HCT116 (cell line): ENCODE measurements around the gene GRIN2A. TPM values are rescaled to one million over a fixed set of nuclear protein-coding genes. Genes with fewer than 3 reads are reported as not detected.

ENCODE experiments used
- ATAC-seq: fragments of 200-7000 bp; cut with Tn5 transposase; 2 replicates; pipeline ENCODE4 v1.9.1; 2020; ENCODE audit warnings: mild to moderate bottlenecking, moderate library complexity
- BruUV-seq: library from RNA; stranded (reverse); fragments of 400-500 nt; replicated peaks from 2 replicates; lab custom pipeline; 2021; lab: Mats Ljungman, UMichigan
- CTCF ChIA-PET: fragments of 300-600 bp; sonication (Branson Sonifier 250); formaldehyde crosslinking; loops from one replicate; lab custom pipeline; 2021; ENCODE audit warnings: antibody characterized with exemption; lab: Charles Lee
- POLR2A ChIA-PET: fragments of 300-600, 350-600 bp; sonication (Branson Sonifier 250); formaldehyde crosslinking; loops from one replicate; lab custom pipeline; 2021; ENCODE audit warnings: antibody characterized with exemption; lab: Charles Lee
- RAD21 ChIA-PET, 2 experiments: fragments of 300-600 bp; sonication (Branson Sonifier 250); formaldehyde crosslinking; loops; one replicate each; lab custom pipeline; 2023; ENCODE audit warnings: low total read pairs in 2 of 2; ENCODE audit not compliant: uncharacterized antibody in 2 of 2, unreplicated experiment in 2 of 2, low non-redundant PET in 1 of 2; lab: Charles Lee
- DNase-seq: peaks from one replicate; pipeline ENCODE4 v3.0.0-alpha.2; 2010; ENCODE audit warnings: low read depth, low spot score
- H2AFZ ChIP-seq: fragments of 200-600 bp; shearing (Covaris generic), sonication (generic); 2 replicates; pipeline ENCODE4 v1.6.1; 2017; ENCODE audit warnings: low read depth, mixed run types, mixed read lengths, antibody characterized with exemption, low read length; ENCODE audit not compliant: poor library complexity, severe bottlenecking
- H3K27ac ChIP-seq: 2 replicates; pipeline ENCODE4 v1.5.1; 2012; ENCODE audit warnings: low read depth, low read length
- H3K27me3 ChIP-seq: fragments of 200-600 bp; sonication (generic); 2 replicates; pipeline ENCODE4 v1.6.1; 2016; ENCODE audit warnings: mixed run types, low read length, mixed read lengths; ENCODE audit not compliant: insufficient read depth
- H3K36me3 ChIP-seq, 2 experiments: fragments of 200-500 bp in 1 of 2; fragments of 200-600 bp in 1 of 2; sonication (Bioruptor generic) in 1 of 2; sonication (generic) in 1 of 2; 2 replicates each; pipeline versions ENCODE4 v1.5.1 to v1.6.1; 2014 to 2016; ENCODE audit warnings: low read length in 2 of 2, inconsistent platforms in 1 of 2, mixed read lengths in 1 of 2, mixed run types in 1 of 2; ENCODE audit not compliant: insufficient read depth in 2 of 2, control insufficient read depth in 1 of 2
- H3K4me1 ChIP-seq, 2 experiments: fragments of 200-600 bp in 1 of 2; sonication (generic) in 1 of 2; 2 replicates each; pipeline versions ENCODE4 v1.5.1 to v1.6.1; 2012 to 2017; ENCODE audit warnings: low read length in 2 of 2, inconsistent platforms in 1 of 2, mild to moderate bottlenecking in 1 of 2, mixed read lengths in 1 of 2, mixed run types in 1 of 2, moderate library complexity in 1 of 2; ENCODE audit not compliant: insufficient read depth in 2 of 2, control insufficient read depth in 1 of 2
- H3K4me2 ChIP-seq: fragments of 200-600 bp; sonication (generic); 2 replicates; pipeline ENCODE4 v1.6.1; 2017; ENCODE audit warnings: mixed run types, low read length, mixed read lengths
- H3K4me3 ChIP-seq, 2 experiments: fragments of 200-600 bp in 1 of 2; sonication (generic) in 1 of 2; replicated peaks in 1 of 2; 2 replicates each; pipeline ENCODE4 v1.5.1; 2011 to 2016; ENCODE audit warnings: low read length in 2 of 2, control low read depth in 1 of 2, low read depth in 1 of 2, mild to moderate bottlenecking in 1 of 2, mixed read lengths in 1 of 2, mixed run types in 1 of 2
- H3K79me2 ChIP-seq: fragments of 200-600 bp; sonication (generic); 2 replicates; pipeline ENCODE4 v1.6.1; 2017; ENCODE audit warnings: mild to moderate bottlenecking, mixed run types, low read length, moderate library complexity, mixed read lengths; ENCODE audit not compliant: insufficient read depth
- H3K9ac ChIP-seq: fragments of 200-600 bp; sonication (generic); 2 replicates; pipeline ENCODE4 v1.6.1; 2016; ENCODE audit warnings: low read length, mixed read lengths
- H3K9me2 ChIP-seq: fragments of 200-600 bp; sonication (generic), shearing (Covaris generic); 2 replicates; pipeline ENCODE4 v1.6.1; 2017; ENCODE audit warnings: mixed run types, mild to moderate bottlenecking, moderate library complexity; ENCODE audit not compliant: insufficient read depth
- H3K9me3 ChIP-seq, 2 experiments: fragments of 200-500 bp in 1 of 2; fragments of 200-600 bp in 1 of 2; sonication (Bioruptor generic) in 1 of 2; sonication (generic) in 1 of 2; 2 replicates each; pipeline ENCODE4 v1.6.1; 2014 to 2017; ENCODE audit warnings: low read length in 2 of 2, mixed read lengths in 2 of 2, inconsistent platforms in 1 of 2, low read depth in 1 of 2, mild to moderate bottlenecking in 1 of 2, mixed run types in 1 of 2, moderate library complexity in 1 of 2; ENCODE audit not compliant: control insufficient read depth in 1 of 2, insufficient read depth in 1 of 2
- H4K20me1 ChIP-seq: fragments of 200-600 bp; sonication (generic), shearing (Covaris generic); 2 replicates; pipeline ENCODE4 v1.6.1; 2017; ENCODE audit warnings: mixed run types, mild to moderate bottlenecking, moderate library complexity; ENCODE audit not compliant: insufficient read depth
- ATF3 ChIP-seq: IDR thresholded peaks from 2 replicates; pipeline ENCODE4 v1.6.1; 2012
- CBX3 ChIP-seq: IDR thresholded peaks from 2 replicates; pipeline ENCODE4 v1.6.1; 2012; ENCODE audit warnings: low read depth
- CTCF ChIP-seq, 3 experiments: fragments of 200-600 bp in 1 of 3; sonication (generic) in 1 of 3; IDR thresholded peaks in 2 of 3; conservative IDR thresholded peaks in 1 of 3; 2 replicates each; pipeline ENCODE4 v1.5.1; 2012 to 2017; ENCODE audit warnings: low read depth in 2 of 3, low read length in 2 of 3, antibody characterized with exemption in 1 of 3, borderline replicate concordance in 1 of 3, control low read depth in 1 of 3, mild to moderate bottlenecking in 1 of 3, mixed read lengths in 1 of 3, mixed run types in 1 of 3, moderate library complexity in 1 of 3; ENCODE audit not compliant: insufficient read depth in 1 of 3
- EGR1 ChIP-seq: IDR thresholded peaks from 2 replicates; pipeline ENCODE4 v1.6.1; 2012; ENCODE audit warnings: low read depth
- EZH2 ChIP-seq: fragments of 200-600 bp; sonication (generic); IDR thresholded peaks from 2 replicates; pipeline ENCODE4 v1.6.1; 2017; ENCODE audit warnings: antibody characterized with exemption, mixed run types
- EZH2phosphoT487 ChIP-seq: fragments of 200-600 bp; IDR thresholded peaks from 2 replicates; pipeline ENCODE4 v1.6.1; 2018; ENCODE audit warnings: antibody characterized with exemption, borderline replicate concordance
- FOSL1 ChIP-seq: IDR thresholded peaks from 2 replicates; pipeline ENCODE4 v1.6.1; 2012; ENCODE audit warnings: low read depth
- JUND ChIP-seq: IDR thresholded peaks from 2 replicates; pipeline ENCODE4 v1.6.1; 2012
- MAX ChIP-seq: IDR thresholded peaks from 2 replicates; pipeline ENCODE4 v1.6.1; 2012
- POLR2A ChIP-seq: IDR thresholded peaks from 2 replicates; pipeline ENCODE4 v1.7.0; 2011; ENCODE audit warnings: borderline replicate concordance; ENCODE audit not compliant: insufficient read depth, insufficient read length; ENCODE audit errors: extremely low read depth
- POLR2AphosphoS5 ChIP-seq: IDR thresholded peaks from 2 replicates; pipeline ENCODE4 v1.6.1; 2011; ENCODE audit warnings: mild to moderate bottlenecking, low read depth, low read length, moderate library complexity
- RAD21 ChIP-seq: IDR thresholded peaks from 2 replicates; pipeline ENCODE4 v1.6.1; 2012; ENCODE audit warnings: low read depth, mild to moderate bottlenecking
- SP1 ChIP-seq: IDR thresholded peaks from 2 replicates; pipeline ENCODE4 v1.6.1; 2012; ENCODE audit warnings: low read depth
- TCF7L2 ChIP-seq: IDR thresholded peaks from 2 replicates; pipeline ENCODE4 v1.7.0; 2011; ENCODE audit warnings: borderline replicate concordance, inconsistent platforms; ENCODE audit not compliant: insufficient read depth, insufficient read length; ENCODE audit errors: extremely low read depth
- YY1 ChIP-seq: IDR thresholded peaks from 2 replicates; pipeline ENCODE4 v1.6.1; 2011; ENCODE audit warnings: low read length, low read depth, moderate library complexity, mild to moderate bottlenecking; ENCODE audit not compliant: insufficient replicate concordance; ENCODE audit errors: extremely low read depth
- ZFX ChIP-seq: fragments of 450-650 bp; IDR thresholded peaks from 2 replicates; pipeline ENCODE4 v1.6.1; 2017
- ZNF274 ChIP-seq: fragments of 200-500 bp; sonication (Bioruptor generic); IDR thresholded peaks from 2 replicates; pipeline ENCODE4 v1.6.1; 2014; ENCODE audit warnings: mild to moderate bottlenecking, low read depth, low read length, inconsistent platforms
- intact Hi-C: fragments of 100-400 bp; cut with micrococcal nuclease; formaldehyde crosslinking; loops from 2 replicates; pipeline ENCODE4 v1.10.0; 2022
- total RNA-seq: library from RNA; stranded (reverse); gene quantifications from one replicate; pipeline ENCODE4 v1.2.1, GENCODE V29; 2021; ENCODE audit not compliant: unreplicated experiment

GRIN2A gene
- total RNA-seq, 1 experiment from 2014 or later, result 0.02 TPM

GRCh38 chr16:10022098-10022497 is 160.1 kb downstream of the GRIN2A start:
- Histone ChIP-seq H3K9me2 (no peaks in the 10 kb centered on the region), H4K20me1 (no peaks in the 10 kb centered on the region), H3K27ac (no peak overlapping the region), H3K9me3 (no peaks in the 10 kb centered on the region), H3K9ac (no peak overlapping the region), H3K4me1 (no peaks in the 10 kb centered on the region), H2AFZ (no peak overlapping the region)
- DNase-seq (no peak), ATAC-seq (no peak)
- ChIA-PET POLR2A (no interaction called here), CTCF (no interaction called here)
- no TSS peak for BruUV-seq
- TF ChIP-seq TCF7L2 (no peak), CBX3 (no peak), JUND (no peak)
- TF ChIP-seq, all 23 proteins: peak for 0
- RAD21 ChIA-PET, result no interaction called here
- Histone ChIP-seq H3K4me3 (no peak overlapping the region), H3K4me2 (no peak overlapping the region), H3K27me3 (peaks cover 20% of the 10 kb centered on the region), H3K36me3 (no peaks in the 10 kb centered on the region), H3K79me2 (no peaks in the 10 kb centered on the region)
- intact Hi-C loops, result no loop called here

- CTCF ChIA-PET, result no interaction called here
- intact Hi-C loops, result no loop called here
Observed at GRCh38 chr16:10020866-10021265, 161.4 kb downstream of the GRIN2A start.

More at GRCh38 chr16:10020866-10021265, 161.4 kb downstream of the GRIN2A start:
- no TSS peak for BruUV-seq
- Histone ChIP-seq H3K4me1 (no peaks in the 10 kb centered on the region), H3K27me3 (peaks cover 21% of the 10 kb centered on the region), H3K9me2 (no peaks in the 10 kb centered on the region), H3K9ac (no peak overlapping the region), H2AFZ (no peak overlapping the region), H3K4me3 (no peak overlapping the region), H3K4me2 (no peak overlapping the region), H3K9me3 (no peaks in the 10 kb centered on the region), H4K20me1 (no peaks in the 10 kb centered on the region), H3K27ac (no peak overlapping the region), H3K36me3 (no peaks in the 10 kb centered on the region), H3K79me2 (no peaks in the 10 kb centered on the region)
- no peak for DNase-seq
- no peak for ATAC-seq
- RAD21 ChIA-PET, result no interaction called here
- POLR2A ChIA-PET, result no interaction called here
- TF ChIP-seq EGR1 (no peak), MAX (no peak), EZH2 (no peak), POLR2A (no peak), ZNF274 (no peak), CTCF (IDR thresholded peaks at IDR 0.05 in 2 of 3, conservative IDR thresholded peaks at IDR 0.05 in 1 of 3; ENCODE audit: borderline replicate concordance in 1 of 3, insufficient read depth in 1 of 3, low read depth in 2 of 3, low read length in 2 of 3) (no peak), POLR2AphosphoS5 (no peak), JUND (no peak), RAD21 (no peak), ATF3 (no peak), ZFX (no peak), YY1 (no peak), SP1 (no peak), EZH2phosphoT487 (no peak), FOSL1 (no peak)
